Measurements from ENCODE around the gene CENPA. TPM values are rescaled to one million over a fixed set of nuclear protein-coding genes. Genes with fewer than 3 reads are reported as not detected.
A peak's percentile ranks its signal among the peaks of the same experiment; 100 is the strongest.

Gene CENPA
- total and polyA plus RNA-seq, 2 of the 13 experiments (the other 11 are each of a cell fraction or from before 2014, with no cell fraction given): 28.5 to 38.5 TPM

DNA sequence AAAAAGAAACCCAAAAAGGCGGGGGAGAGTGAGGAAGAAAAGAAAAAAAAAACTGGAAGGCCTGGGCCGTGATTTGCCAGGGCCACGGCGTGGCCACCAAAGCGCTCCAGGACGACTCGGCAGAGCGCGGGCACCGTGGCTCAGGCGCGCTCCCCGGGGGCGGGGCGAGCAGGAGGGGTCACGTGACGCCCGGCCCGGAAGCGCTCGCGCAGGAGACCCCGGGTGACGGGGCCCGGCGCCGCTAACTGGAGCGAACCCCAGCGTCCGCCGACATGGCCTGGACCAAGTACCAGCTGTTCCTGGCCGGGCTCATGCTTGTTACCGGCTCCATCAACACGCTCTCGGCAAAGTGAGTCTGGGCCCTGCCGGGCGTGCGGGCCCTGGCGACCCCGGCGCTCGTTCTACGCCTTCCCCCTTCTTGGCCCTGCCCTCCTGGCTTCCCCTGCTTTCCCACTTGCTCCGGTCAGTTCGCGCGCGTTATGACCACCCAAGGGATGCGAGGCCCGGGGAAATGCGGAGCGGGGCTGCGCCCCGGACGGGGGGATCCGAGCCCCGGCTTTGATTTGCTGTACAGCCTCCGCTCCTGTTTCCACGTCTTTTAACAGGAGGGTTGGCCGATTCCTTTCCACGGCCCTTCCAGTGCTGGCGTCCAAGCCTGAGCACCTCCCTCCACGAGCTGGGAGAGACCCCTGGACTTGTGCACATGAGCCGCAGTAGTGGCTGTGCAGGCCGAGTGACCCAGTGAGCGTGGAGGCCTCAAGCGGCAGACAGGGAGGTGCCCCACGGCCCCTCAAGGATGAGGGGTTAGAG, 21.6 kb upstream of the CENPA start, which contains the start of gene SLC35F6 (continued):
- TF ChIP-seq JARID2 (CRISPR knock-in tag; IDR thresholded peaks at IDR 0.05; ENCODE audit: insufficient replicate concordance) (no peak), CENPT (CRISPR knock-in tag; IDR thresholded peaks at IDR 0.05; ENCODE audit: low read depth) (peak; percentile 18; the same call in 1 of the 2 replicates), NFKB2 (CRISPR knock-in tag; IDR thresholded peaks at IDR 0.05; ENCODE audit: borderline replicate concordance) (no peak; the same call in 1 of the 2 replicates), GATAD1 (CRISPR knock-in tag; IDR thresholded peaks at IDR 0.05) (peak; percentile 78), IRX3 (CRISPR knock-in tag; IDR thresholded peaks at IDR 0.05; ENCODE audit: borderline replicate concordance, low read depth) (peak; percentile 81; the same call in 1 of the 2 replicates), ZFAT (CRISPR knock-in tag; conservative IDR thresholded peaks at IDR 0.05) (no peak), ATM (IDR thresholded peaks at IDR 0.05; ENCODE audit: borderline replicate concordance) (no peak), EEA1 (CRISPR knock-in tag; IDR thresholded peaks at IDR 0.05; ENCODE audit: borderline replicate concordance) (no peak), ZNF713 (CRISPR knock-in tag; IDR thresholded peaks at IDR 0.05) (no peak), SMC3 (IDR thresholded peaks at IDR 0.05; ENCODE audit: low read length) (no peak), ZNF225 (CRISPR knock-in tag; IDR thresholded peaks at IDR 0.05) (peak; percentile 54; the same call in 1 of the 2 replicates), ZNF7 (CRISPR knock-in tag; IDR thresholded peaks at IDR 0.05) (no peak), KLF12 (CRISPR knock-in tag; IDR thresholded peaks at IDR 0.05; ENCODE audit: borderline replicate concordance) (peak; percentile 73; the same call in 1 of the 2 replicates), MYNN (CRISPR knock-in tag; IDR thresholded peaks at IDR 0.05; ENCODE audit: low read depth) (no peak), PAX8 (CRISPR knock-in tag; IDR thresholded peaks at IDR 0.05; ENCODE audit: borderline replicate concordance) (no peak), LCORL (IDR thresholded peaks at IDR 0.05) (0 out of 2 replicates have a peak, but pooled peaks have one; percentile 13), LCORL (CRISPR knock-in tag; IDR thresholded peaks at IDR 0.05) (peak; percentile 91), REXO4 (CRISPR knock-in tag; IDR thresholded peaks at IDR 0.05; ENCODE audit: borderline replicate concordance) (0 out of 2 replicates have a peak, but pooled peaks have one; percentile 28), EZH2 (conservative IDR thresholded peaks at IDR 0.05; ENCODE audit: low read depth, low read length) (no peak), ZNF746 (CRISPR knock-in tag; IDR thresholded peaks at IDR 0.05) (0 out of 2 replicates have a peak, but pooled peaks have one; percentile 12), MTA1 (CRISPR knock-in tag; IDR thresholded peaks at IDR 0.05; ENCODE audit: borderline replicate concordance) (peak; percentile 37; the same call in 1 of the 2 replicates), TP53 (CRISPR knock-in tag; conservative IDR thresholded peaks at IDR 0.05) (no peak), NCOA2 (CRISPR knock-in tag; IDR thresholded peaks at IDR 0.05) (no peak)
- TF ChIP-seq, protein P1, sequence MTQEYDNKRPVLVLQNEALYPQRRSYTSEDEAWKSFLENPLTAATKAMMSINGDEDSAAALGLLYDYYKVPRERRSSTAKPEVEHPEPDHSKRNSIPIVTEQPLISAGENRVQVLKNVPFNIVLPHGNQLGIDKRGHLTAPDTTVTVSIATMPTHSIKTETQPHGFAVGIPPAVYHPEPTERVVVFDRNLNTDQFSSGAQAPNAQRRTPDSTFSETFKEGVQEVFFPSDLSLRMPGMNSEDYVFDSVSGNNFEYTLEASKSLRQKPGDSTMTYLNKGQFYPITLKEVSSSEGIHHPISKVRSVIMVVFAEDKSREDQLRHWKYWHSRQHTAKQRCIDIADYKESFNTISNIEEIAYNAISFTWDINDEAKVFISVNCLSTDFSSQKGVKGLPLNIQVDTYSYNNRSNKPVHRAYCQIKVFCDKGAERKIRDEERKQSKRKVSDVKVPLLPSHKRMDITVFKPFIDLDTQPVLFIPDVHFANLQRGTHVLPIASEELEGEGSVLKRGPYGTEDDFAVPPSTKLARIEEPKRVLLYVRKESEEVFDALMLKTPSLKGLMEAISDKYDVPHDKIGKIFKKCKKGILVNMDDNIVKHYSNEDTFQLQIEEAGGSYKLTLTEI (CRISPR knock-in tag; conservative IDR thresholded peaks at IDR 0.05): no peak
- TF ChIP-seq, protein P2, sequence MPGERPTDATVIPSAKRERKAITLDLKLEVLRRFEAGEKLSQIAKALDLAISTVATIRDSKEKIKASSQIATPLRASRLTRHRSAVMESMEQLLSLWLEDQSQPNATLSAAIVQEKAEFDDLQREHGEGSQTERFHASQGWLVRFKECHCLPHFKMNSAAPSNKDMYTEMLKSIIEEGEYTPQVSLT (CRISPR knock-in tag; IDR thresholded peaks at IDR 0.05; ENCODE audit: borderline replicate concordance, low read depth): no peak
- TF ChIP-seq, protein P3, sequence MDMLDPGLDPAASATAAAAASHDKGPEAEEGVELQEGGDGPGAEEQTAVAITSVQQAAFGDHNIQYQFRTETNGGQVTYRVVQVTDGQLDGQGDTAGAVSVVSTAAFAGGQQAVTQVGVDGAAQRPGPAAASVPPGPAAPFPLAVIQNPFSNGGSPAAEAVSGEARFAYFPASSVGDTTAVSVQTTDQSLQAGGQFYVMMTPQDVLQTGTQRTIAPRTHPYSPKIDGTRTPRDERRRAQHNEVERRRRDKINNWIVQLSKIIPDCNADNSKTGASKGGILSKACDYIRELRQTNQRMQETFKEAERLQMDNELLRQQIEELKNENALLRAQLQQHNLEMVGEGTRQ (IDR thresholded peaks at IDR 0.05; ENCODE audit: low read depth, low read length): peak; percentile 95
- TF ChIP-seq, protein P3 (CRISPR knock-in tag; IDR thresholded peaks at IDR 0.05; ENCODE audit: borderline replicate concordance): peak; percentile 93; the same call in 1 of the 2 replicates

Measured in HepG2 (cell line).